Panc1 (cell line): Measurements from ENCODE around the gene FOXN1. TPM values are rescaled to one million over a fixed set of nuclear protein-coding genes. Genes with fewer than 3 reads are reported as not detected.

Experiments used
- ATAC-seq: fragments of 200-7000 bp; cut with Tn5 transposase; 2 replicates; pipeline ENCODE4 v1.9.1; 2020; ENCODE audit warnings: mild to moderate bottlenecking, moderate library complexity
- BruUV-seq: library from RNA; stranded (reverse); fragments of 400-500 nt; replicated peaks from 2 replicates; lab custom pipeline; 2021; lab: Mats Ljungman, UMichigan
- CTCF ChIA-PET: fragments of 300-600 bp; sonication (Branson Sonifier 250); formaldehyde crosslinking; loops from one replicate; lab custom pipeline; 2022; ENCODE audit warnings: antibody characterized with exemption; lab: Charles Lee
- POLR2A ChIA-PET: fragments of 300-600 bp; sonication (Branson Sonifier 250); formaldehyde crosslinking; loops from one replicate; lab custom pipeline; 2022; ENCODE audit warnings: antibody characterized with exemption; lab: Charles Lee
- DNase-seq: peaks from one replicate; pipeline ENCODE4 v3.0.0-alpha.2; 2010; ENCODE audit warnings: low read depth, low spot score
- H3K27ac ChIP-seq: 2 replicates; pipeline ENCODE4 v1.5.1; 2011; ENCODE audit warnings: mild to moderate bottlenecking, low read length, inconsistent platforms
- H3K27me3 ChIP-seq: fragments of 200-500 bp; sonication (Bioruptor generic); 2 replicates; pipeline ENCODE4 v1.6.0; 2014; ENCODE audit warnings: low read length, inconsistent platforms; ENCODE audit not compliant: control insufficient read depth, insufficient read depth
- H3K36me3 ChIP-seq: fragments of 200-500 bp; sonication (Bioruptor generic); 2 replicates; pipeline ENCODE4 v1.5.1; 2014; ENCODE audit warnings: inconsistent platforms, mild to moderate bottlenecking, low read length, moderate library complexity; ENCODE audit not compliant: control insufficient read depth, insufficient read depth
- H3K4me1 ChIP-seq: 2 replicates; pipeline ENCODE4 v1.5.1; 2011; ENCODE audit warnings: inconsistent platforms, mild to moderate bottlenecking, low read length, moderate library complexity; ENCODE audit not compliant: control insufficient read depth, insufficient read depth
- H3K4me3 ChIP-seq, 2 experiments: 2 replicates each; pipeline ENCODE4 v1.5.1; 2011 to 2012; ENCODE audit warnings: low read depth in 2 of 2, low read length in 2 of 2, mild to moderate bottlenecking in 2 of 2, inconsistent platforms in 1 of 2, moderate library complexity in 1 of 2
- H3K9me3 ChIP-seq: fragments of 200-500 bp; sonication (Bioruptor generic); 2 replicates; pipeline ENCODE4 v1.5.1; 2014; ENCODE audit warnings: low read depth, mild to moderate bottlenecking, inconsistent platforms, low read length, moderate library complexity; ENCODE audit not compliant: control insufficient read depth, insufficient read depth
- CTCF ChIP-seq: fragments of 450-650 bp; IDR thresholded peaks from 2 replicates; pipeline ENCODE4 v1.5.1; 2017; ENCODE audit warnings: mild to moderate bottlenecking
- POLR2AphosphoS5 ChIP-seq: IDR thresholded peaks from 2 replicates; pipeline ENCODE4 v1.6.1; 2012; ENCODE audit warnings: mild to moderate bottlenecking, low read depth, low read length, moderate library complexity
- SIN3A ChIP-seq: IDR thresholded peaks from 2 replicates; pipeline ENCODE4 v1.6.1; 2012; ENCODE audit warnings: low read depth, mild to moderate bottlenecking, low read length, moderate library complexity, borderline replicate concordance; ENCODE audit not compliant: insufficient read depth
- TCF7L2 ChIP-seq: IDR thresholded peaks from 2 replicates; pipeline ENCODE4 v1.6.1; 2011; ENCODE audit warnings: mild to moderate bottlenecking, low read depth, low read length, inconsistent platforms
- in situ Hi-C: cut with HindIII; loops from 2 replicates; pipeline ENCODE4 v1.10.0; 2016; ENCODE audit warnings: low sequenced_read_pairs, low pct_unique_long_range_greater_than_20kb
- intact Hi-C: fragments of 100-400 bp; cut with micrococcal nuclease; formaldehyde crosslinking; loops from one replicate; pipeline ENCODE4 v1.10.0; 2022; ENCODE audit not compliant: unreplicated experiment
- total RNA-seq: library from RNA; stranded (reverse); gene quantifications from one replicate; pipeline ENCODE4 v1.2.1, GENCODE V29; 2021; ENCODE audit not compliant: unreplicated experiment
- TF ChIP-seq, protein P1 (sequence below), 2 experiments: IDR thresholded peaks; 2 replicates each; pipeline ENCODE4 v1.6.1; 2011 to 2012; ENCODE audit warnings: low read depth in 2 of 2, control low read depth in 1 of 2, low read length in 1 of 2, mild to moderate bottlenecking in 1 of 2, moderate library complexity in 1 of 2; ENCODE audit not compliant: insufficient read depth in 1 of 2

The FOXN1 gene
- total RNA-seq, 1 experiment from 2014 or later, result not detected

- H3K27ac ChIP-seq, result no peak overlapping the region
- BruUV-seq, result no TSS peak
- no peaks in the 10 kb centered on the region; the same call in 1 of the 2 replicates for H3K4me1 ChIP-seq
- ChIA-PET CTCF (no interaction called here), POLR2A (interaction anchor here (0.7 kb wide), 1 partner anchor 38 kb away, joined by 9 read pairs; no protein-coding TSS in a partner anchor)
- no peak for TF ChIP-seq CTCF
- TF ChIP-seq SIN3A, result no peak
- H3K4me3 ChIP-seq, result no peak overlapping the region
- ATAC-seq (no peak), DNase-seq (no peak)
- no peaks in the 10 kb centered on the region for H3K36me3 ChIP-seq
- in situ Hi-C loops (no loop called here), intact Hi-C loops (no loop called here)
- no peaks in the 10 kb centered on the region; the same call in 1 of the 2 replicates for H3K27me3 ChIP-seq
- no peaks in the 10 kb centered on the region for H3K9me3 ChIP-seq
These were observed 7.3 kb upstream of the FOXN1 start for GRCh38 chr17:28498652-28499363.

- Histone ChIP-seq H3K27ac (no peak overlapping the region), H3K4me3 (no peak overlapping the region), H3K4me1 (no peaks in the 10 kb centered on the region; the same call in 1 of the 2 replicates), H3K27me3 (no peaks in the 10 kb centered on the region; the same call in none of the 2 replicates), H3K9me3 (no peaks in the 10 kb centered on the region), H3K36me3 (no peaks in the 10 kb centered on the region)
- TF ChIP-seq POLR2AphosphoS5 (no peak), TCF7L2 (no peak), CTCF (no peak), SIN3A (no peak)
- TF ChIP-seq, protein P1, sequence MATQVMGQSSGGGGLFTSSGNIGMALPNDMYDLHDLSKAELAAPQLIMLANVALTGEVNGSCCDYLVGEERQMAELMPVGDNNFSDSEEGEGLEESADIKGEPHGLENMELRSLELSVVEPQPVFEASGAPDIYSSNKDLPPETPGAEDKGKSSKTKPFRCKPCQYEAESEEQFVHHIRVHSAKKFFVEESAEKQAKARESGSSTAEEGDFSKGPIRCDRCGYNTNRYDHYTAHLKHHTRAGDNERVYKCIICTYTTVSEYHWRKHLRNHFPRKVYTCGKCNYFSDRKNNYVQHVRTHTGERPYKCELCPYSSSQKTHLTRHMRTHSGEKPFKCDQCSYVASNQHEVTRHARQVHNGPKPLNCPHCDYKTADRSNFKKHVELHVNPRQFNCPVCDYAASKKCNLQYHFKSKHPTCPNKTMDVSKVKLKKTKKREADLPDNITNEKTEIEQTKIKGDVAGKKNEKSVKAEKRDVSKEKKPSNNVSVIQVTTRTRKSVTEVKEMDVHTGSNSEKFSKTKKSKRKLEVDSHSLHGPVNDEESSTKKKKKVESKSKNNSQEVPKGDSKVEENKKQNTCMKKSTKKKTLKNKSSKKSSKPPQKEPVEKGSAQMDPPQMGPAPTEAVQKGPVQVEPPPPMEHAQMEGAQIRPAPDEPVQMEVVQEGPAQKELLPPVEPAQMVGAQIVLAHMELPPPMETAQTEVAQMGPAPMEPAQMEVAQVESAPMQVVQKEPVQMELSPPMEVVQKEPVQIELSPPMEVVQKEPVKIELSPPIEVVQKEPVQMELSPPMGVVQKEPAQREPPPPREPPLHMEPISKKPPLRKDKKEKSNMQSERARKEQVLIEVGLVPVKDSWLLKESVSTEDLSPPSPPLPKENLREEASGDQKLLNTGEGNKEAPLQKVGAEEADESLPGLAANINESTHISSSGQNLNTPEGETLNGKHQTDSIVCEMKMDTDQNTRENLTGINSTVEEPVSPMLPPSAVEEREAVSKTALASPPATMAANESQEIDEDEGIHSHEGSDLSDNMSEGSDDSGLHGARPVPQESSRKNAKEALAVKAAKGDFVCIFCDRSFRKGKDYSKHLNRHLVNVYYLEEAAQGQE (IDR thresholded peaks at IDR 0.05; ENCODE audit: insufficient read depth in 1 of 2, low read depth in 2 of 2, low read length in 1 of 2), result no peak
- ATAC-seq, result no peak
- ChIA-PET CTCF (no interaction called here), POLR2A (no interaction called here)
- in situ Hi-C loops (no loop called here), intact Hi-C loops (no loop called here)
- no peak for DNase-seq
- BruUV-seq, result no TSS peak
These were observed 6.8 kb upstream of the FOXN1 start for GRCh38 chr17:28499364-28499664.
